ENCODE data around the gene PTPN3. TPM values are rescaled to one million over a fixed set of nuclear protein-coding genes. Genes with fewer than 3 reads are reported as not detected.
A peak's percentile ranks its signal among the peaks of the same experiment; 100 is the strongest.

The PTPN3 gene
- polyA plus RNA-seq, 3 donors = not detected

DNA sequence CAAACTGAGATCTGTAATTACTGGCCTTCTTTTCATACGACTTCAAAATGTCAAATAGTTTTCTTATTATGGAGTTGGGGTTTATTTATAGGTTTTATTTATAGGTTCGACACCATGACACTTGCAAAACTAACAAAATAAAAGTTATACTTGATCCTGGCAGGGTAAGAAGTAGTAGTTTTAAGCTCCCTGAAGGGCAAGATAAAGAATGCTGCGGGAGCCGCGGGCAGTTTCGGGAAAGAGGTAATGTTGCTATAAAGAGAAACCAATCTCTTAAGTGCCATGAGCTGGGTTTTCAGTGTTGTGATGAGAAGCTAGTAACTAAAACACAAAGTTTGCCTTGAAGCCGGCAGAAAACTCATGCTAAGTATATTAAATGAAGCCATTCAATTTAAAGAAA is 24.8 kb downstream of the PTPN3 start:
- Histone ChIP-seq H3K4me2 (replicated peaks; ENCODE audit: extremely low read depth, low read length, poor library complexity, severe bottlenecking) (no peak overlapping the region), H4K20me1 (ENCODE audit: insufficient read depth, low read length) (no peaks in the 10 kb centered on the region), H2AFZ (ENCODE audit: insufficient read depth, low read depth, low read length, poor library complexity, severe bottlenecking) (no peak overlapping the region), H3K27me3 (ENCODE audit: control insufficient read depth in 2 of 2, insufficient read depth in 2 of 2, low read length in 2 of 2) (peaks cover 54 to 85% of the 10 kb centered on the region in 2 donors), H3K36me3 (replicated peaks in 1 of 2; ENCODE audit: control insufficient read depth in 1 of 2, insufficient read depth in 2 of 2, low read length in 2 of 2) (no peaks in the 10 kb centered on the region), H3K4me3 (replicated peaks in 1 of 3; ENCODE audit: low read depth in 2 of 3, low read length in 3 of 3) (no peak overlapping the region), H3K9me3 (replicated peaks in 1 of 2; ENCODE audit: control insufficient read depth in 1 of 2, insufficient read depth in 1 of 2, low read length in 2 of 2) (no peaks in the 10 kb centered on the region), H3K79me2 (ENCODE audit: insufficient read depth, low read length) (no peaks in the 10 kb centered on the region), H3K27ac (ENCODE audit: low read depth in 1 of 2, low read length in 2 of 2) (no peak overlapping the region), H3K9ac (ENCODE audit: insufficient read depth, low read length, poor library complexity, severe bottlenecking) (no peak overlapping the region), H3K4me1 (ENCODE audit: control insufficient read depth in 1 of 2, insufficient read depth in 2 of 2, low read length in 2 of 2) (no peaks in the 10 kb centered on the region)
- Mint-ChIP-seq H3K36me3 (no peaks in the 10 kb centered on the region), H3K4me1 (no peaks in the 10 kb centered on the region), H3K9me3 (peaks cover 0 to 3% (median 2%) of the 10 kb centered on the region in 7 donors), H3K27me3 (ENCODE audit: low read depth in 3 of 3) (peaks cover 77 to 87% (median 79%) of the 10 kb centered on the region in 3 donors), H3K4me3 (peak overlapping the region in 1 of 2 donors; percentile 68), H3K27ac (no peak overlapping the region)
- intact Hi-C loops (cut with micrococcal nuclease) = no loop called here
- DNase-seq = no peak
- 79% methylated on average over 4 of the region's 7 CpGs for WGBS (ENCODE audit: insufficient coverage)
- TF ChIP-seq, protein P1, sequence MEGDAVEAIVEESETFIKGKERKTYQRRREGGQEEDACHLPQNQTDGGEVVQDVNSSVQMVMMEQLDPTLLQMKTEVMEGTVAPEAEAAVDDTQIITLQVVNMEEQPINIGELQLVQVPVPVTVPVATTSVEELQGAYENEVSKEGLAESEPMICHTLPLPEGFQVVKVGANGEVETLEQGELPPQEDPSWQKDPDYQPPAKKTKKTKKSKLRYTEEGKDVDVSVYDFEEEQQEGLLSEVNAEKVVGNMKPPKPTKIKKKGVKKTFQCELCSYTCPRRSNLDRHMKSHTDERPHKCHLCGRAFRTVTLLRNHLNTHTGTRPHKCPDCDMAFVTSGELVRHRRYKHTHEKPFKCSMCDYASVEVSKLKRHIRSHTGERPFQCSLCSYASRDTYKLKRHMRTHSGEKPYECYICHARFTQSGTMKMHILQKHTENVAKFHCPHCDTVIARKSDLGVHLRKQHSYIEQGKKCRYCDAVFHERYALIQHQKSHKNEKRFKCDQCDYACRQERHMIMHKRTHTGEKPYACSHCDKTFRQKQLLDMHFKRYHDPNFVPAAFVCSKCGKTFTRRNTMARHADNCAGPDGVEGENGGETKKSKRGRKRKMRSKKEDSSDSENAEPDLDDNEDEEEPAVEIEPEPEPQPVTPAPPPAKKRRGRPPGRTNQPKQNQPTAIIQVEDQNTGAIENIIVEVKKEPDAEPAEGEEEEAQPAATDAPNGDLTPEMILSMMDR (IDR thresholded peaks at IDR 0.05) = no peak

DNA sequence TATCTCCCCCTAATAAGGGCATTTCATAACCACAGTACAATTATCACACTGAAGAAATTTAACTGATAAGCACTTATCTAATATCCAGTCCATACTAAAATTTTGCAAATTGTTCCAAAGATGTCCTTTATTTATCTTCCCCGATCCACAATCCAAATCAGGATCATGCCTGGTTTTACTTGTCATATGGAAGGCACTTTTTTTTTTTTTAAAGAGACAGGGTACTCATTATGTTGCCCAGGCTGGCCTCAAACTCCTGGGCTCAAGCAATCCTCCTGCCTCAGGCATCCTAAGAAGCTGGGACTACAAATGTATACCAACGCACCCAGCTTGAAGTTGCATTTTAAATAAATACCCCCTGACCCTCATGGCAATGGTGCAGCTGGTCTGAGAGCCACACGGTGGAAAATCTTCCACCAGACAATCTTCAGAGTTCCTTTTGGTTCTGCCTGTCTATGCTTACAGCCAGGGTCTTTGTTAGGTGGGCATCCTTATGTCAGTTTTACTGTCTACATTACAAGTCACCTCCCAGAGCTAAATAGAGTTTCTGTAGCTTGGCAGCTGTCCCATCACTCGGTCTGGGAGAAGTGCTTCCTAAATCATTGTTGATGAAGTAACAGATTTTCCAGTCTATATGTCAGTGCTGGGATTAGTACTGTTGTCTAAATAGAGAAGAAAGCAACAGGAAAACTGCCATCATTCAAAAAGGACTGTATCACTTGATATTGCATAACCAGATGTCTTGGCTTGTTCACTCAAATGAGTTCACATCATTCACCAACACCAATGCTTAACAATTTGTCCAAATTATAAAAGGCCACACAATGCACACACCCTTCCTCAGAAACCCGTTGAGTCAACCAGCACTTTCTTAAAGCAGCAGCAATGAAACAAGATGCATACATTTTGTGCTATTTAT is 26.4 kb downstream of the PTPN3 start:
- H3K79me2 ChIP-seq (ENCODE audit: insufficient read depth, low read length) = no peaks in the 10 kb centered on the region
- H3K4me3 Mint-ChIP-seq = peak overlapping the region in 1 of 2 donors; percentile 59
- intact Hi-C loops (cut with micrococcal nuclease) = no loop called here
- no peak for DNase-seq
- no peaks in the 10 kb centered on the region for H3K36me3 ChIP-seq (replicated peaks in 1 of 2; ENCODE audit: control insufficient read depth in 1 of 2, insufficient read depth in 2 of 2, low read length in 2 of 2)
- H3K4me1 Mint-ChIP-seq = peaks cover 2% of the 10 kb centered on the region
- peaks cover 55 to 84% of the 10 kb centered on the region in 2 donors for H3K27me3 ChIP-seq (ENCODE audit: control insufficient read depth in 2 of 2, insufficient read depth in 2 of 2, low read length in 2 of 2)
- 83% methylated on average over 1 of the region's 5 CpGs for WGBS (ENCODE audit: insufficient coverage)
- H3K9me3 ChIP-seq (replicated peaks in 1 of 2; ENCODE audit: control insufficient read depth in 1 of 2, insufficient read depth in 1 of 2, low read length in 2 of 2) = no peaks in the 10 kb centered on the region
- H3K36me3 Mint-ChIP-seq = no peaks in the 10 kb centered on the region
- no peak overlapping the region for H2AFZ ChIP-seq (ENCODE audit: insufficient read depth, low read depth, low read length, poor library complexity, severe bottlenecking)
- no peak overlapping the region for H3K27ac ChIP-seq (ENCODE audit: low read depth in 1 of 2, low read length in 2 of 2)
- H3K4me1 ChIP-seq (ENCODE audit: control insufficient read depth in 1 of 2, insufficient read depth in 2 of 2, low read length in 2 of 2) = no peaks in the 10 kb centered on the region
- H3K9me3 Mint-ChIP-seq = peaks cover 0 to 11% (median 5%) of the 10 kb centered on the region in 7 donors
- H3K27me3 Mint-ChIP-seq (ENCODE audit: low read depth in 3 of 3) = peaks cover 70 to 83% (median 78%) of the 10 kb centered on the region in 3 donors
- H4K20me1 ChIP-seq (ENCODE audit: insufficient read depth, low read length) = no peaks in the 10 kb centered on the region
- no peak overlapping the region for H3K4me3 ChIP-seq (replicated peaks in 1 of 3; ENCODE audit: low read depth in 2 of 3, low read length in 3 of 3)
- TF ChIP-seq, protein P1 (IDR thresholded peaks at IDR 0.05) = no peak
- no peak overlapping the region for H3K4me2 ChIP-seq (replicated peaks; ENCODE audit: extremely low read depth, low read length, poor library complexity, severe bottlenecking)
- H3K27ac Mint-ChIP-seq = no peak overlapping the region
- no peak overlapping the region for H3K9ac ChIP-seq (ENCODE audit: insufficient read depth, low read length, poor library complexity, severe bottlenecking)

Measured in CD14-positive monocyte (primary cell).